Measurements from ENCODE around the gene GAB1.

The GAB1 gene

GRCh38 chr4:143308377-143308776 is 28.3 kb upstream of the GAB1 start:
- TF ChIP-seq PATZ1 (CRISPR knock-in tag; IDR thresholded peaks at IDR 0.05; ENCODE audit: borderline replicate concordance) (no peak), POU6F1 (CRISPR knock-in tag; IDR thresholded peaks at IDR 0.05; ENCODE audit: borderline replicate concordance, low read depth) (no peak), CSDC2 (CRISPR knock-in tag; IDR thresholded peaks at IDR 0.05) (no peak), ZC3H10 (CRISPR knock-in tag; IDR thresholded peaks at IDR 0.05) (no peak), RARB (CRISPR knock-in tag; IDR thresholded peaks at IDR 0.05) (no peak), OSR1 (CRISPR knock-in tag; IDR thresholded peaks at IDR 0.05) (no peak)
- ATAC-seq = no peak

GRCh38 chr4:143311924-143312323 is 24.8 kb upstream of the GAB1 start:
- ATAC-seq = no peak
- TF ChIP-seq PATZ1 (CRISPR knock-in tag; IDR thresholded peaks at IDR 0.05; ENCODE audit: borderline replicate concordance) (no peak), ZNF8 (CRISPR knock-in tag; IDR thresholded peaks at IDR 0.05) (no peak), ZNF70 (CRISPR knock-in tag; IDR thresholded peaks at IDR 0.05) (no peak), OSR1 (CRISPR knock-in tag; IDR thresholded peaks at IDR 0.05) (no peak), ZFP3 (CRISPR knock-in tag; IDR thresholded peaks at IDR 0.05) (no peak), ZC3H10 (CRISPR knock-in tag; IDR thresholded peaks at IDR 0.05) (no peak), SNAI2 (CRISPR knock-in tag; IDR thresholded peaks at IDR 0.05) (no peak), CSRNP3 (CRISPR knock-in tag; IDR thresholded peaks at IDR 0.05) (no peak), ZNF565 (CRISPR knock-in tag; conservative IDR thresholded peaks at IDR 0.05; ENCODE audit: low read depth) (no peak), TSHZ2 (CRISPR knock-in tag; IDR thresholded peaks at IDR 0.05) (no peak), ARNTL (CRISPR knock-in tag; IDR thresholded peaks at IDR 0.05; ENCODE audit: borderline replicate concordance, low read depth) (no peak), TCF4 (CRISPR knock-in tag; IDR thresholded peaks at IDR 0.05; ENCODE audit: borderline replicate concordance) (no peak), GLIS3 (CRISPR knock-in tag; IDR thresholded peaks at IDR 0.05) (no peak), ZFP30 (CRISPR knock-in tag; IDR thresholded peaks at IDR 0.05) (no peak), ISL1 (CRISPR knock-in tag; IDR thresholded peaks at IDR 0.05) (no peak), CSDC2 (CRISPR knock-in tag; IDR thresholded peaks at IDR 0.05) (no peak), TOX (CRISPR knock-in tag; IDR thresholded peaks at IDR 0.05; ENCODE audit: borderline replicate concordance) (no peak), BACH2 (CRISPR knock-in tag; IDR thresholded peaks at IDR 0.05; ENCODE audit: borderline replicate concordance) (no peak)

- no peak for ATAC-seq
- no peak for TF ChIP-seq CSDC2 (CRISPR knock-in tag; IDR thresholded peaks at IDR 0.05)
- TF ChIP-seq PPARA (CRISPR knock-in tag; IDR thresholded peaks at IDR 0.05; ENCODE audit: borderline replicate concordance) = no peak
- TF ChIP-seq ZNF70 (CRISPR knock-in tag; IDR thresholded peaks at IDR 0.05) = no peak
- no peak for TF ChIP-seq PATZ1 (CRISPR knock-in tag; IDR thresholded peaks at IDR 0.05; ENCODE audit: borderline replicate concordance)
- no peak for TF ChIP-seq OSR1 (CRISPR knock-in tag; IDR thresholded peaks at IDR 0.05)
- TF ChIP-seq CREB5 (CRISPR knock-in tag; IDR thresholded peaks at IDR 0.05; ENCODE audit: low read depth) = no peak
- no peak for TF ChIP-seq ESRRG (CRISPR knock-in tag; IDR thresholded peaks at IDR 0.05)
- TF ChIP-seq CSRNP3 (CRISPR knock-in tag; IDR thresholded peaks at IDR 0.05) = no peak
- no peak for TF ChIP-seq ZNF565 (CRISPR knock-in tag; conservative IDR thresholded peaks at IDR 0.05; ENCODE audit: low read depth)
- TF ChIP-seq SNAI2 (CRISPR knock-in tag; IDR thresholded peaks at IDR 0.05) = no peak
Observed at GRCh38 chr4:143313521-143313920, 23.2 kb upstream of the GAB1 start.
